Dendritic cell treated with granulocyte-macrophage colony-stimulating factor and Interleukin-4, amounts not matched to agents 40 ng/mL and 50 ng/mL, for 4 days (primary cell): ENCODE measurements around the gene PP2D1.
"Not testable (repeated sequence)": the region's sequence is repeated elsewhere in the genome, so short reads cannot be mapped to it uniquely, and the experiment has no call there.

Experiments
- H3K27ac Mint-ChIP-seq: one replicate; pipeline ENCODE4 v1.8.0; 2022; ENCODE audit warnings: mild to moderate bottlenecking, mixed read lengths
- H3K27me3 Mint-ChIP-seq: one replicate; pipeline ENCODE4 v1.8.0; 2022; ENCODE audit warnings: mild to moderate bottlenecking, mixed read lengths
- H3K36me3 Mint-ChIP-seq: one replicate; pipeline ENCODE4 v1.8.0; 2022; ENCODE audit warnings: low read depth, mixed read lengths
- H3K4me1 Mint-ChIP-seq: one replicate; pipeline ENCODE4 v1.8.0; 2022; ENCODE audit warnings: low read depth, mixed read lengths
- H3K4me3 Mint-ChIP-seq: one replicate; pipeline ENCODE4 v1.8.0; 2022; ENCODE audit warnings: mild to moderate bottlenecking, moderate library complexity, mixed read lengths
- H3K9me3 Mint-ChIP-seq: one replicate; pipeline ENCODE4 v1.8.0; 2022; ENCODE audit warnings: mixed read lengths
- intact Hi-C: fragments of 100-400 bp; cut with micrococcal nuclease; formaldehyde crosslinking; loops from one replicate; pipeline ENCODE4 v1.15.0; 2022

Gene PP2D1

DNA sequence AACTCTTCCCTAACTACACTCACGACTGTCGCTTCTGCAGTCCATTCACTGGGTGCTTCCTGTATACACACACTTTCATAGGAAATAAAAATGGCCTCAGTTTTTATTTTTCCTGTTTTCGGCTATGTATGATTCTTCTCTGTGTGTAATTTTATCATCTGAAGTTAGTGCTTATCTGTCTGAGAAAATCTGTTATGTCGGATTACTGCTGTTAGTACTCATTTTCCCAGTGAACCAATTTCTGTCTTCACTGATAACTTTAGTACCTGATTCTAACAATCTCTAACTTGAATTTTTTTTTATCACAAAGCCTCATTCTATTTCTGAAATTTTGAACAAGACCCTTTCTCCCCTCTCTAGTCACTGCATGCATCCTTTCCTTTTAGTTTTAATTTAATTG lies 44.3 kb downstream of the PP2D1 start:
- intact Hi-C loops = loop anchor here (5.0 kb wide), 1 partner anchor 81 kb away; no protein-coding TSS in a partner anchor
- Mint-ChIP-seq H3K27ac (no peak overlapping the region), H3K9me3 (no peaks in the 10 kb centered on the region), H3K4me1 (peaks cover 49% of the 10 kb centered on the region), H3K27me3 (no peaks in the 10 kb centered on the region), H3K36me3 (peaks cover 76% of the 10 kb centered on the region), H3K4me3 (no peak overlapping the region)

DNA sequence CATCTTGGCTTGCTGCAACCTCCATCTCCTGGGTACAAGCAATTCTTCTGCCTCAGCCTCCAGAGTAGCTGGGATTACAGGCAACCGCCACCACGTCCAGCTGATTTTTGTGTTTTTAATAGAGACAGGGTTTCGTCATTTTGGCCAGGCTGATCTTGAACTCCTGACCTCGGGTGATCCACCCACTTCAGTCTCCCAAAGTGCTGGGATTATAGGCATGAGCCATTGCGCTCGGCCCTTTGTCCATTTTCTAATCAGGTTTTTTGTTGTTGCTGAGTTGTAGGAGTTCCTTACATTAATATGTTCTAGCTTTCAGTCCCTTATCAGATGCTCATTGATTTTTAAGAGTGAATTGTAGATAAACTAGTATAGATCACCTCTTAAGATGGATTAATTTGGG lies 44.9 kb downstream of the PP2D1 start:
- no peak overlapping the region for H3K4me3 Mint-ChIP-seq
- no peak overlapping the region for H3K27ac Mint-ChIP-seq
- H3K9me3 Mint-ChIP-seq = no peaks in the 10 kb centered on the region
- H3K27me3 Mint-ChIP-seq = no peaks in the 10 kb centered on the region
- peaks cover 75% of the 10 kb centered on the region for H3K36me3 Mint-ChIP-seq
- intact Hi-C loops = loop anchor here (5.0 kb wide), 1 partner anchor 80 kb away; no protein-coding TSS in a partner anchor
- peaks cover 53% of the 10 kb centered on the region for H3K4me1 Mint-ChIP-seq

DNA sequence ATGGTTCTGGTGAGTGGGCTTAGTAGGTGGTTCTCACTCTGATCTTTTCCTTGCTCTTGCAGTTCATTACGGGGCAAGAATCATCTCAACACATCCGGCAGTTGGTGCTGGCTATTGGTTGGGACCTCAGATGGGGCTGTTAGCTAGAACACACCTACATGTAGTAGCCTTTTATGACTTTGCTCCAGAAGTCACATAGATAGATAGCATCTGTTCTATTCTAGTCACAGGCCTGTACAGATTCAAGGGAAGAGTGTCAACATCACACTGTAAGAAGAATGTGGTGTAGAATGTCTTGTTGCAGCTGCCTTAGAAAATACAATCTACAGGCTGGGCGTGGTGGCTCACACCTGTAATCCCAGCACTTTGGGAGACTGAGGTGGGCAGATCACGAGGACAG lies 50.1 kb downstream of the PP2D1 start:
- H3K4me1 Mint-ChIP-seq = peaks cover 54% of the 10 kb centered on the region
- intact Hi-C loops = no loop called here
- no peaks in the 10 kb centered on the region for H3K27me3 Mint-ChIP-seq
- no peaks in the 10 kb centered on the region for H3K9me3 Mint-ChIP-seq
- no peak overlapping the region for H3K27ac Mint-ChIP-seq
- H3K36me3 Mint-ChIP-seq = peaks cover 71% of the 10 kb centered on the region
- H3K4me3 Mint-ChIP-seq = no peak overlapping the region

DNA sequence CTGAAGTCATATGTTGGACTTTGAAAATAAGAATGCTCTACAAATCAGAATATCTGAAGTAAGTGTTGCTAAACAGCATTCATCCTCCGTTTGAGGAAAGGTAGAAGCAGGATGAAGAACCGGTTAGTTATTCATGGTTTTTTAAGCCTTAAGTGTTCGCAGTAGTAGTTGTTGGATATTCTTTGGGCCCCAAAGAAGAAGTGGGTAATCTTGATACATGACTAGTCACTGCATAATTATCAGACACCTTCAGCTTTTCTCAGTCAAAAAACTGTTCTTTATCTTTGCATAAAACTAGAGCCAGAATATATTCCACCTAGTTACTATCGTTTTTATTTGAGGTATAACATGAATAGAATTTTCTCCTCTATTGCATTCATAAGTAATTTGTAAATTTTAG lies 51.4 kb downstream of the PP2D1 start:
- Mint-ChIP-seq H3K9me3 (no peaks in the 10 kb centered on the region), H3K4me3 (no peak overlapping the region), H3K27me3 (no peaks in the 10 kb centered on the region), H3K4me1 (peaks cover 43% of the 10 kb centered on the region), H3K27ac (no peak overlapping the region), H3K36me3 (peaks cover 70% of the 10 kb centered on the region)
- intact Hi-C loops = no loop called here

DNA sequence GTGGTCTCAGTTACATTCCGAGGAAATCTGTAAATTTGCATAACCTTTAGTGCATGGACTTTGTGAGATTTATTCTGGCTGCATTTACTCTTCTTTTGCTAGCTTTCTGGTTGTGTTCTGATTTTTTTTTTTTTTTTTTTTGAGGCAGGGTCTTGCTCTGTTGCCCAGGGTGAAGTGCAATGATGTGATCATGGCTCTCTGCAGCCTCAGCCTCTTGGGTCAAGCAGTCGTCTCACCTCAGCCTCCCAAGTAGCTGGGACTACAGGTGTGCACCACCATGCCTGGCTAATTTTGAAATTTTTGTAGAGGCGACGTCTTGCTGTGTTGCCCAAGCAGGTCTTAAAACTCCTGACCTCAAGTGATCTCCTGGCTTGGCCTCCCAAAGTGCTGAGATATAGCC lies 52.6 kb downstream of the PP2D1 start:
- peaks cover 34% of the 10 kb centered on the region for H3K4me1 Mint-ChIP-seq

DNA sequence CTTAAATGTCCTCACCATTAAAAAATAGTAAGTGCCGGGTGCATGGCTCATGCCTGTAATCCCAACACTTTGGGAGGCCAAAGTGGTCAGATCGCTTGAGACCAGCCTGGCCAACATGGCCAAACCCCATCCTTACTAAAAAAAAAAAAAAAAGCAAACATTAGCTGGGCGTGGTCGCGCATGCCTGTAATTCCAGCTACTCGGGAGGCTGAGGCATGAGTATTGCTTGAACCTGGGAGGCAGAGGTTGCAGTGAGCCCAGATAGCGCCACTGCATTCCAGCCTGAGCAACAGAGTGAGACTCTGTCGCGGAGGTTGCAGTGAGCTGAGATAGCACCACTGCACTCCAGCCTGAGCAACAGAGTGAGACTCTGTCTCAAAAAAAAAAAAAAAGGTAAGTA lies 54.7 kb downstream of the PP2D1 start:
- peaks cover 15% of the 10 kb centered on the region for H3K4me1 Mint-ChIP-seq
- intact Hi-C loops, H3K27ac Mint-ChIP-seq, H3K4me3 Mint-ChIP-seq, H3K27me3 Mint-ChIP-seq, H3K9me3 Mint-ChIP-seq: not testable (repeated sequence)
- H3K36me3 Mint-ChIP-seq = peaks cover 78% of the 10 kb centered on the region

More for the DNA sequence above, 52.6 kb downstream of the PP2D1 start:
- intact Hi-C loops = no loop called here
- Mint-ChIP-seq H3K4me3 (no peak overlapping the region), H3K27ac (no peak overlapping the region), H3K36me3 (peaks cover 75% of the 10 kb centered on the region), H3K27me3 (no peaks in the 10 kb centered on the region), H3K9me3 (no peaks in the 10 kb centered on the region)

DNA sequence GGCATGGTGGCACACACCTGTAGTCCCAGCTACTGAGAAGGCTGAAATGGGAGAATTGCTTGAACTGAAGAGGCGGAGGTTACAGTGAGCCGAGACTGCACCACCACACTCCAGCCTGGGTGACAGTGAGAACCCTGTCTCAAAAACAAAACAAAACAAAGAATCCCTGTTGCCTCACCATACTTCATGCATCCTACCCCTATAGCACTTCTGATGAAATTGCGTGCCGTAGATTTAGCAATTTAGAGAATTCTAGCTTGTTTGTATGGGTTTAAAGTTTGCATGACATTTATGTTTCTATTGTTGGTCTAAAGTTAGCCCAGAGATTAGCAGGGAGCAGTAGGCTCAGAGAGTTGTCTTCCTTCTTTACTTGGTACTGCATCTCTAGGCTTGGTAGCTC lies 57.4 kb downstream of the PP2D1 start:
- H3K4me1 Mint-ChIP-seq = peaks cover 16% of the 10 kb centered on the region
- no peak overlapping the region for H3K27ac Mint-ChIP-seq
- intact Hi-C loops = no loop called here
- no peaks in the 10 kb centered on the region for H3K27me3 Mint-ChIP-seq
- H3K9me3 Mint-ChIP-seq = no peaks in the 10 kb centered on the region
- no peak overlapping the region for H3K4me3 Mint-ChIP-seq
- peaks cover 78% of the 10 kb centered on the region for H3K36me3 Mint-ChIP-seq

DNA sequence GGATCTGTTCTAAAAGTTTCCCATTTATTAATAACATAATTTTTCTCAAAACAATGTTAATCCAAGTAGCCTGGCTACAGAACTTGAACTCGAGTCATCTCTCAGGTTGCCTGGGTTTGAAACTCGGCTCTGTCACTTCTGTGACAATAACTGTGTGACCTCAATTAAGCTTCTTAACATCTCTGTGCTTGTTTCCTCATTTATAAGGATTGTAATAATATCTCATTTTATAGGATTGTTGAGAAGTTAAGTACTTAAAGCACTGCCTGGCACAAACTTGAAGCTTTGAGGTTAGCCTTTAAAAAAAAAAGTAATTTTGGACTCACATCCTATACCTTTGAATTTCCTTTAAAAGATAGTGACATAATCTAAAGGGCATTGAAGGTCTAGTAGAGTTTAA lies 61.7 kb downstream of the PP2D1 start:
- intact Hi-C loops = no loop called here
- H3K27ac Mint-ChIP-seq = no peak overlapping the region
- H3K4me1 Mint-ChIP-seq = peaks cover 22% of the 10 kb centered on the region
- no peak overlapping the region for H3K4me3 Mint-ChIP-seq
- H3K27me3 Mint-ChIP-seq = no peaks in the 10 kb centered on the region
- H3K9me3 Mint-ChIP-seq = no peaks in the 10 kb centered on the region
- peaks cover 67% of the 10 kb centered on the region for H3K36me3 Mint-ChIP-seq

DNA sequence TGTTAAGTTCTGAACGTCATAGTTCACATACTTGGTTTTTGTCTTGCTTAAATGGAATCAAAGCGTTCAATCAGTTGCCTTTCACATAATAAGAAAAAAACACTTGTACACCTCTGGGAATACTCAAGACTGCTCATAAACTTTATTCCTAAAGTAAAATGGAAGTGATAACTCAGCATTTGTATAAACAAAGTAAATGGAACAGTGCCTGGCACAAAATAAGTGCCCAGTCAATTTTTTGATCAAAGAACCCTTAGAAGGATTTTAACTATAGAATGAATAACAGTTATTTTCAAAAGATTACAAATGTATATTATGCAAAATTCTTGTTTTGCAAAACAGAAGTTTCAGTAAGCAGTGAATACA lies 63.9 kb downstream of the PP2D1 start:
- peaks cover 28% of the 10 kb centered on the region for H3K4me1 Mint-ChIP-seq
- no peaks in the 10 kb centered on the region for H3K27me3 Mint-ChIP-seq
- peaks cover 51% of the 10 kb centered on the region for H3K36me3 Mint-ChIP-seq

DNA sequence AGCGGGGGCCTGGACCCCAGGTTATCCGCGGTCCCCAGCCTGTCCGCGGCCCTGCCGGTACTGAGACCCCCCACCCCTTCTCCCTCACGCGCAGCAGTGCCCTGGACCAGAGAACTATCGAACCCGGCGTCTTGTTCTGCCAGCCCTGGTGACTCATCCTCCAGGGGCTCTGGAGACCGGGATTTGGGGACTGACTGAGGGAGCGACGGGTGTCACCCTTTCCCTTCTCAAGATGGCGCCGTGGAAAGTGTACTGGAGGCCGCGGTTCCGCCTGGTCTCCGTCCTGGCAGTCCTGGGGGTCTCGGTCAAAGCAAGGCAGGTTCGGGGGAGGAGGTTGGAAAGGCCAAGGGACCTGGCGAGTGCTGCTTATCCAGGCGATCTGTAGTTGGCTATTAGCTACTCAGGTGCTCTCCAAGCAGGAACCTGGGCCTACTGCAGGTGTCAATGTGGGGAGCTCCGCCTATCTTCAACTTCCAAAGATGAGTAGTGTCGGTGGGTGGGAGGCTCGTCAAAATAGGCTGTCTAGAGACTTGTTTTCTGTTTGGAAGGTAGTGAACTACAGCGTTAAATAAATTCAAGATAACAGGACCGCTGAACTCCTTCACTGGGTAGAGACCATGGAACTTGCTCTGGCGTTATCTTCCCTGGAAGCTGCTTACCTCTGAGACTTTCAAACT lies 64.4 kb downstream of the PP2D1 start:
- Mint-ChIP-seq H3K4me1 (peaks cover 28% of the 10 kb centered on the region), H3K4me3 (peak overlapping the region; percentile 93), H3K27ac (peak overlapping the region; percentile 98), H3K27me3 (no peaks in the 10 kb centered on the region), H3K36me3 (peaks cover 50% of the 10 kb centered on the region), H3K9me3 (no peaks in the 10 kb centered on the region)
- intact Hi-C loops = loop anchor here (1.0 to 5.0 kb wide), 6 partner anchors 16 to 240 kb away; partner anchors contain the start of genes KAT2B and SGO1

More for the DNA sequence above, 63.9 kb downstream of the PP2D1 start:
- Mint-ChIP-seq H3K27ac (peak overlapping the region; percentile 98), H3K9me3 (no peaks in the 10 kb centered on the region), H3K4me3 (peak overlapping the region; percentile 93)
- intact Hi-C loops = loop anchor here (5.0 kb wide), 3 partner anchors 61 to 239 kb away; partner anchors contain the start of gene SGO1

DNA sequence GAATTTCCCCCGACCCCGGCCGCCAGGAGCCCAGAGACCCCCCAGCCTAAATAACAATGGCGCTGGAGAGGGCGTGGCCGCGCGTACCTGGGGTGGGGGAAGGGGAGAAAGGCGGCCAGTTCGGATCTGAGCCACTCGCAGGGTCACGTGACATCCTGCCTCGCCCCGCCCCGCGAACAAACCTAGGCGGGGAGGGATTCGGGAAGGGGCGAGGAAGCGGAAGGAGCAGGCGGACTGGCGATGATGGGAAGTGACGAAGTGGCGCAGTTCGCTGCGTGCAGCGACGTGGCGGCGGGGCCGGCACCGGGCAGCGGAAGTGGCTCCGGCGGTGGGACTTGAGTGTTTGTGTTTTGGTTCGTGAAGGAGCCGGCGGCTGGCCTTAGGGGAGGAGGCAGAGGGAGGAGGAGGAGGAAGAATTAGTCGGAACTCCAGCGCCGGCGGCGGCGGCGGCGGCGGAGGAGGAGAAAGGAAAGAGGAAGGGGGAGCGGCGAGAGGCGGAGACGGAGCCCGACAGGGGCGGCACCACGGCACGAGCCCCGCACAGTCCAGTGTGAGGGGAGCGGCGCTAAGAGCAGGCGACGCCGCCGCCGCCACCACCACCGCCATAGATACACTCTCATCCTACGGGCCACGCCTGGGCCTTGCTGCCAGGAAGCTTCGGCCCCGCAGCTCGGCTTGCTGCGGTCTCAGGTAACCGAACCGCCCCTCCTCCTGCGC lies 65.1 kb downstream of the PP2D1 start, which contains the start of gene RAB5A:
Gene RAB5A, plus strand, starts transcription at position 266 of the 717 bp plus-strand sequence. CDS start 3,802 bp downstream, outside the sequence.
- Mint-ChIP-seq H3K4me1 (peaks cover 27% of the 10 kb centered on the region), H3K4me3 (peak within 1 kb of the TSS; percentile 93), H3K36me3 (peaks cover 46% of the 10 kb centered on the region), H3K27me3 (no peaks in the 10 kb centered on the region), H3K27ac (peak within 1 kb of the TSS; percentile 98), H3K9me3 (no peaks in the 10 kb centered on the region)
- intact Hi-C loops = loop anchor here (1.0 to 5.0 kb wide), 6 partner anchors 16 to 240 kb away; partner anchors contain the start of genes KAT2B and SGO1

DNA sequence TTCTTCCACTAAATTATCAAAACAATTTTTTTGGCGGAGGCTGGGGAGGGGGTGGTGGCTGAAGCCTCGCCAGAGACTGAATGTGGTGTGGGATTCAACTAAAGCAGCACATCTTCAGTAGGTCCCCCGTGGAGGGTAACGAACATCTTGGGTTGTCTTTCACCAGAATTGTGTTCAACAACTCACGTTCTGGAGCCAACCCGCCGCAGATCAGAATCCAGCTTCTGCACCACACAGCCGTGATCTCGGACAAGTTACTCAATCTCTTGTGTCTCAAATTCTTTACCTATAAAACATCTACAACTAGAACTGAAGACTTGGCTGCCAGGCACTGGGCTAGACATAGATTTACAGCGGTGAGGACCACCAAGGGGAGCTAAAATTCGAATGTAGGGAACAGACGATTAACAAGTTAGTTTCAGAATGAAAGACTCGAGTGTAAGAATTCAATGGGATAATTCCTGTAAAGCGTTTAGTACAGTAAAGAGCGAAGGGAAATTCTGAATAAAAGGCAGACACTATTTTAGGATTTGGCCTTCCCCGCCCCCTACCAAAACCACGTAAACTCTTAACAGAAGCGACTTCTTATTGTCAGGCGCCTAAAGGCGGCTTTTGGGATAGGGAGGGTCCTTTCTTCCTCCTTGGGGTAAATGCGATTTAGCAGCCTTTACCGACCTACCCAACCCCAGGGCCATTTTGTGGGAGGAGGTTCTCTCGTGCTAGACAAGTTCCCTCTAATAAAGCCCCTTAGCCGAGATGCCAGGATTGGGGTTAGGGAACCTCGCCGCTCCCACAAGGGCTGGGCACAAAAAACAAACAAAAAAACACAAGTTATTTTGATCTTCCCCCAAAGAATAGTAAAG lies 65.9 kb downstream of the PP2D1 start:
- Mint-ChIP-seq H3K36me3 (peaks cover 39% of the 10 kb centered on the region), H3K4me1 (peaks cover 22% of the 10 kb centered on the region), H3K9me3 (no peaks in the 10 kb centered on the region), H3K27ac (peak overlapping the region; percentile 98), H3K4me3 (peak overlapping the region; percentile 93), H3K27me3 (no peaks in the 10 kb centered on the region)
- intact Hi-C loops = loop anchor here (2.0 to 5.0 kb wide), 4 partner anchors 45 to 241 kb away; partner anchors contain the start of gene SGO1

DNA sequence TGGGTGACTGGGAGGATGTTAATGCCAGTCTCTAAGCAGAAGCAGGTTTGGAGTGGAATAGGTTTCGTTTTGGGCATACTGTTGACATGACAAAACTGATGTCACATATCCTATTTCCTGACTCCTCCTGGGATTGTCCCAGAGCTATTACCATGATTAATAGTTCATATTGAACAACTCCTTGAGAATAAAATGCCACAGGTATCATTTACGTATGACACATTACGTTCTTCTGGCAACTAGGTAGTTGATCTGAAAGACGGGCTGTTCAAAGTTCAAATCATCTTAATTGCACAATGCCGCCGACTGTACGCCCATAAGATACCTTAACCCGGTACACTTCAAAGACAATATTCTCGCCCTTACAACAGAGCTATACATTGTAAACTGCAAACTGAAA lies 66.5 kb downstream of the PP2D1 start:
- intact Hi-C loops = loop anchor here (5.0 kb wide), 3 partner anchors 58 to 242 kb away; partner anchors contain the start of gene SGO1
- Mint-ChIP-seq H3K4me3 (no peak overlapping the region), H3K4me1 (peaks cover 22% of the 10 kb centered on the region), H3K9me3 (no peaks in the 10 kb centered on the region), H3K36me3 (peaks cover 32% of the 10 kb centered on the region), H3K27ac (peak overlapping the region; percentile 98), H3K27me3 (no peaks in the 10 kb centered on the region)
